Measurements from ENCODE around the gene GRID2IP. TPM values are rescaled to one million over a fixed set of nuclear protein-coding genes. Genes with fewer than 3 reads are reported as not detected.

Gene GRID2IP
- total RNA-seq, 4 donors from 2014 or later = 0.21 to 0.49 TPM; not detected in 2

DNA sequence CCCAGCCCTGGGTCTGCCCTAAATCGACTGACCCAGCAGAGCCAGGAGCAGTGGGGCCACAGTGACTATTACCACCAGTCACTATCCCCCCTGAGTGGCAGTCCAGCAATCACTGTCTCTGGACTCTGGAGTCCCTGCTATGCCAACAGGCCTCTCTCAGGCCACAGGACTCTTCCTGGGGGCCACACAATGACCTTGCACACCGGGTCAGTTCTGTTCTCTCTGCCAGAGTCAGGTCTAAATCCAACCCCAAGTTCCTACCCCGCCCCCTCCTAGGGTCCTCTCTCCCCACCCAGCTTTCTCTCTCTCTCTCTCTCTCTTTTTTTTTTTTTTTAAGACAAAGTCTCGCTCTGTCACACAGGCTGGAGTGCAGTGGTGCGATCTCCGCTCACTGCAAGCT, 21.6 kb downstream of the GRID2IP start:
- no peak for DNase-seq
- Histone ChIP-seq H3K9me3 (no peaks in the 10 kb centered on the region), H3K27me3 (peaks cover 0 to 20% of the 10 kb centered on the region in 2 donors), H3K4me3 (no peak overlapping the region), H3K27ac (no peak overlapping the region), H3K4me1 (peaks cover 0 to 4% of the 10 kb centered on the region in 2 donors), H3K36me3 (no peaks in the 10 kb centered on the region)
- intact Hi-C loops (cut with DNase I; ENCODE audit: low total_unique reads) = no loop called here
- TF ChIP-seq POLR2A (IDR thresholded peaks at IDR 0.05) (no peak), CTCF (IDR thresholded peaks at IDR 0.05) (no peak)

GRCh38 chr7:6528401-6529130, 22.7 kb downstream of the GRID2IP start:
- H3K9me3 ChIP-seq = no peaks in the 10 kb centered on the region
- no peak for TF ChIP-seq CTCF (IDR thresholded peaks at IDR 0.05)
- TF ChIP-seq POLR2A (IDR thresholded peaks at IDR 0.05) = no peak
- H3K36me3 ChIP-seq = no peaks in the 10 kb centered on the region
- intact Hi-C loops (cut with DNase I; ENCODE audit: low total_unique reads) = no loop called here
- H3K27me3 ChIP-seq = peaks cover 0 to 20% of the 10 kb centered on the region in 2 donors
- H3K4me3 ChIP-seq = no peak overlapping the region
- H3K27ac ChIP-seq = no peak overlapping the region
- DNase-seq = no peak
- H3K4me1 ChIP-seq = peaks cover 0 to 4% of the 10 kb centered on the region in 2 donors

- Histone ChIP-seq H3K9me3 (no peaks in the 10 kb centered on the region), H3K4me1 (peaks cover 0 to 4% of the 10 kb centered on the region in 2 donors), H3K4me3 (peak overlapping the region in 1 of 2 donors; percentile 16), H3K36me3 (no peaks in the 10 kb centered on the region), H3K27me3 (peaks cover 0 to 20% of the 10 kb centered on the region in 2 donors), H3K27ac (no peak overlapping the region)
- TF ChIP-seq CTCF (IDR thresholded peaks at IDR 0.05) (no peak), POLR2A (IDR thresholded peaks at IDR 0.05) (no peak)
- intact Hi-C loops (cut with DNase I; ENCODE audit: low total_unique reads) = no loop called here
- DNase-seq = no peak
Observed at GRCh38 chr7:6526997-6527378, 24.3 kb downstream of the GRID2IP start.

- Histone ChIP-seq H3K27ac (no peak overlapping the region), H3K27me3 (no peaks in the 10 kb centered on the region), H3K4me1 (no peaks in the 10 kb centered on the region), H3K9me3 (no peaks in the 10 kb centered on the region), H3K36me3 (no peaks in the 10 kb centered on the region), H3K4me3 (no peak overlapping the region)
- intact Hi-C loops (cut with DNase I; ENCODE audit: low total_unique reads) = no loop called here
- TF ChIP-seq CTCF (IDR thresholded peaks at IDR 0.05) (no peak), POLR2A (IDR thresholded peaks at IDR 0.05) (no peak)
- no peak for DNase-seq
Observed at GRCh38 chr7:6520163-6520981, 30.9 kb downstream of the GRID2IP start.

GRCh38 chr7:6516387-6516983, 34.8 kb downstream of the GRID2IP start:
- Histone ChIP-seq H3K9me3 (no peaks in the 10 kb centered on the region), H3K36me3 (no peaks in the 10 kb centered on the region), H3K4me1 (no peaks in the 10 kb centered on the region), H3K27ac (no peak overlapping the region), H3K27me3 (no peaks in the 10 kb centered on the region), H3K4me3 (no peak overlapping the region)
- intact Hi-C loops (cut with DNase I; ENCODE audit: low total_unique reads) = no loop called here
- TF ChIP-seq CTCF (IDR thresholded peaks at IDR 0.05) = peak; percentile 82 to 88 (median 86)
- TF ChIP-seq POLR2A (IDR thresholded peaks at IDR 0.05) = no peak
- DNase-seq = peak; percentile 77 to 79

Measured in uterus (tissue), 4 donors.